NCI-H526 (cell line): Measurements from ENCODE around the gene ALG3.

Experiments
- DNase-seq, 2 experiments: peaks; one replicate each; lab custom pipeline; 2025; lab: John Stamatoyannopoulos, UW

The ALG3 gene

DNA sequence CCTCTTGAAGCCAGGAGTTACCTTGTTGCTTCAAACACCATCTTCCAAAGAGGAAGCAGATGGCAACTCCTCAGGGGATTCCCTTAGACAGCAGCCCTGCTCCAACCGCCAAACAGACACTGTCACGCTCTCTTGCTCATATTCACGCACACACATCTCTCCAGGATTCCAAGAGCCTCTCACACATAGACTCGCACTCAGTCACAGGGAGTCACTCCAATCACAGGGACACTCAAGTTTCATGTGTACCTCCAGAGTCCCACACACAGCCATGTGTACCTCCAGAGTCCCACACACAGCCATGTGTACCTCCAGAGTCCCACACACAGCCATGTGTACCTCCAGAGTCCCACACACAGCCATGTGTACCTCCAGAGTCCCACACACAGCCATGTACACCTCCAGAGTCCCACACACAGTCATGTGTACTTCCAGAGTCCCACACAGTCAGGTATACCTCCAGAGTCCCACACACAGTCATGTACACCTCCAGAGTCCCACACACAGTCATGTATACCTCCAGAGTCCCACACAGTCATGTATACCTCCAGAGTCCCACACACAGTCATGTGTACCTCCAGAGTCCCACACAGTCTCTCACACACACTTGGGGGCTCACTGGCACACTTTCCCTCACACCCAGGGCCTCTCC, 13.3 kb downstream of the ALG3 start:
- peak; percentile 31 to 70 for DNase-seq

GRCh38 chr3:184234671-184235380, 13.9 kb downstream of the ALG3 start:
- DNase-seq = no peak

DNA sequence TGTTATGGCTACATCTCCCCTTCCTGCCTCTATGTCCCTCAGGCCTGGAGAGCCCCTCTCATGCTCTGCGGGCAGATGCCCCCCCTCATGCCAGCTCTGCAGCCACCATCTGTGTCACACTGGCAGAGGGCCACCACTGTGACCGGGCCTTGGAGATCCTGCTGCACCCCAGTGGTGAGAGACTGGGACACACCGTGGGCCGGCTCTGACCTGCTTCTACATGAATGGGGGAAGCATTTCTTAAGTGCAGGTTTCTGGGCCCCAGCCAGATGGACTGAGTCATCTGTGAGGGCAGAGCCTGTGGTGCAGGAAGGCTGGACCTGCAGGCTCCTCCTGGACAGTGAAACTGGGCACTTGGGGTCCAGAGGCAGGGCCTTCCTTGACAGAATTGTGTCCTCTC, 14.5 kb downstream of the ALG3 start:
- no peak for DNase-seq

- DNase-seq = no peak
Observed at GRCh38 chr3:184233127-184233843, 15.5 kb downstream of the ALG3 start.

GRCh38 chr3:184231671-184232070, 17.1 kb downstream of the ALG3 start:
- DNase-seq = no peak

- peak; percentile 41 to 87 for DNase-seq
Observed at GRCh38 chr3:184230603-184231528, 17.9 kb downstream of the ALG3 start.

DNA sequence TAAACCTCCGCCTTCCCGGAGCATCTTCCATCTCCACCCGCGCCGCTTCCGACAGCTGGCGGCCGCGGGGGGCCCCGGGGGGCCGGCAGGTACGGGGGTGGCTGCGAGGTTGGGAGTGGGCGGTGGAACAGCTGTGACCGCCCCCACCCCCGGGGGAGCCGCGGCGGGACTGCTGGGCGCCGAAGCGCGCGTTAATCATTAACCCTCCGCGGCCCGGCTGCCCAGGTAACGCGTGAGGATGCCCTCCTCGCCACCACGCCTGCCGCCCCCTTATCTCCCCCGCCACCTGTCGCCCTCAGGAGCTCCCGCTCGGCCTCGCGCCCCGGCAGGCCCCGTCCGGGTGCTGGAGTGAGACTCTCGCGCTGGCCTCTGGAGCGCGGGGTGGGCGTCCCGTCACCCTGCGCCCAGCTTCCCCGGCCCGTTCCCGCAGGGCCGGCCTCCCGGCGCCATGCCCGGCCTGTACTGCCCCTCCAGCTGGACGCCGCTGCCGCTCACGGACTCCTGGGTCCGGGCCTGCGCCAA, 18.6 kb downstream of the ALG3 start:
- DNase-seq = peak; percentile 30 to 81

GRCh38 chr3:184229394-184230080, 19.2 kb downstream of the ALG3 start, which contains the start of gene VWA5B2:
TSS of gene VWA5B2 (plus strand) at chr3:184229585. CDS start at chr3:184230529, 944 bp downstream.
- peak; percentile 62 to 92 for DNase-seq

- no peak for DNase-seq
Observed at GRCh38 chr3:184228376-184229137, 20.2 kb downstream of the ALG3 start.

GRCh38 chr3:184227481-184227935, 21.3 kb downstream of the ALG3 start:
- peak in 1 of 2 experiments; percentile 56 for DNase-seq

- DNase-seq = no peak
Observed at GRCh38 chr3:184223946-184224345, 24.8 kb downstream of the ALG3 start.

- DNase-seq = no peak
Observed at GRCh38 chr3:184222521-184222920, 26.2 kb downstream of the ALG3 start.

GRCh38 chr3:184218814-184219213, 29.9 kb downstream of the ALG3 start:
- DNase-seq = no peak

- DNase-seq = no peak
Observed at GRCh38 chr3:184211718-184212117, 37.0 kb downstream of the ALG3 start.

- no peak for DNase-seq
Observed at GRCh38 chr3:184211297-184211696, 37.5 kb downstream of the ALG3 start.

DNA sequence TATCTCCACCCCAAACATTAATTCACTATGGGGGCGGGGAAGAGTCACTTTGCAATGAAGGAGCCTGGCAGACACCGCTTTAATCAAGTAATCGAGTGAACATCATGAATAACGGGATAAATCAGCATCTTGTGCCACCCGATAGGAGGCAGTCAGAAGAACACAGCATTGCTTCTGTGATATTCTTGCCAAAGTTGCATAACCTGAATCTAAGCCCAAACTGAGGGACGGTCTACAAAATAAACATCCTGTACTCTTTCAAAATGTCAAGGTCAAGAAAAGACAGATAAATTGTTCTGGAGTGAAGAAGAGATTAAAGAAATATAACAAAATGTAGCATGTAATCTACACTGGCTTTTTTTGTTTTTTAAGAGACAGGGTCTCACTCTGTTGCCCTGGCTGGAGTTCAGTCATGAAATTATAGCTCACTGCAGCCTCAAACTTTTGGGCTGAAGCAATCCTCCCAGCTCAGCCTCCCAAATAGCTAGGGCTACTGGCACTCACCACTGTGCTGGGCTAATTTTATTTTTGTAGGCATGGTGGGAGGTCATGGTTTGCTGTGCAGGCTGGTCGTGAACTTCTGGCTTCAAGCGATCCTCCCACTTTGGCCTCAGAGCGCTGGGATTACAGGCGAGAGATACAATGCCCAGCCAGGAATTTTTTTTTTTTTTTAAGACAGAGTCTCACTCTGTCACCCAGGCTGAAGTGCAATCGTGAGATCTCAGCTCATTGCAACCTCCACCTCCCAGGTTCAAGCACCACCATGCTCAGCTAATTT, 39.4 kb downstream of the ALG3 start:
- no peak for DNase-seq

GRCh38 chr3:184203526-184203925, 45.2 kb downstream of the ALG3 start:
- no peak for DNase-seq

DNA sequence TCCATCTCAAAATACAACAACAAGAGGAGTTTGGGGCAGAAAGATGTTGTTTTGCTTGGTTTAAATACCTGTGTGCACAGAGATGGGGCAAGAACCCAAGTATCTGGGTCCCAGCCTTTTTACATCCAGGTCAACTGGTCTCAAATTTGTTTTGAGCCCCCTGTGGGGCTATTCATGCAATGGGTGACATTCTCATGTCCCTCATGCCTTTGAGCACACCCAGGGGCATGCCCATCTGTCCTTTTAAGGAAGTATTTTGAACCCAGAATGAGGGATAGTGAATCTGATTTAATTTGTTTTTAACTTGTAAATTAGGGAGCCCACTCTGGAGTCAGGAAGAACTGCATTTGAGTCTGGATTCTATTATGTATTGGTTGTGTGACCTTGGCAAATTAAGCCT, 47.9 kb downstream of the ALG3 start:
- DNase-seq = no peak

DNA sequence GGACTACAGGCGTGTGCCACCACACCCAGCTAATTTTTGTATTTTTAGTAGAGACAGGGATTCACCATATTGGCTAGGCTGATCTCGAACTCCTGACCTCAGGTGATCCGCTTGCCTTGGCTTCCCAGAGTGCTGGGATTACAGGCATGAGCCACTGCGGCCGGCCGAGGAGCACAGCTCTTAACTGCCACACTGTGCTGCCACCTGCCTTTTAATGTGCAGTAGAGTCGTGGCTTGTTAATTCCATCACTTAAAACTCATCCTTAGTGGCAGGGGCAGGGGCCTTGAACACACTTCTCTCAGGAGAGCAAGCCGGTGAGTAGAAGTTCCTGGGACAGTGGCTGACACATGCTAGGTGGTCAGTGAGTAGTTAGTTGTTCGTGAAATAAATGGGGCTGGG, 50.3 kb downstream of the ALG3 start:
- no peak for DNase-seq
